ENCODE results near the gene RPP25L. TPM values are rescaled to one million over a fixed set of nuclear protein-coding genes. Genes with fewer than 3 reads are reported as not detected.

RPP25L gene
- total RNA-seq, 1 donor from 2014 or later, result 43.4 TPM

- intact Hi-C loops (cut with DNase I), result no loop called here
- no peak for ATAC-seq (ENCODE audit: poor library complexity)
- no peak for DNase-seq
Measured at GRCh38 chr9:34562135-34562745, 49.7 kb downstream of the RPP25L start.

GRCh38 chr9:34560599-34561214 lies 51.2 kb downstream of the RPP25L start:
- intact Hi-C loops (cut with DNase I), result no loop called here
- ATAC-seq (ENCODE audit: poor library complexity) (peak; percentile 19), DNase-seq (no peak)

Other genes with a start within 250 kb of the RPP25L start
- 8.1 TPM for gene MYORG, start 235.2 kb downstream of the RPP25L start, total RNA-seq
- gene FAM219A, start 153.5 kb downstream of the RPP25L start, total RNA-seq, result 20.6 TPM
- gene DNAI1, start 153.3 kb downstream of the RPP25L start, total RNA-seq, result not detected
- 0.48 TPM for gene ENHO, start 89.1 kb downstream of the RPP25L start, total RNA-seq
- 7.8 TPM for gene CNTFR, start 22.4 kb downstream of the RPP25L start, total RNA-seq
- 129 TPM for gene DCTN3, start 8.4 kb upstream of the RPP25L start, total RNA-seq
- not detected for gene ARID3C, start 17.0 kb upstream of the RPP25L start, total RNA-seq
- 22.2 TPM for gene SIGMAR1, start 25.7 kb upstream of the RPP25L start, total RNA-seq
- 53.8 TPM for gene GALT, start 34.6 kb upstream of the RPP25L start, total RNA-seq
- gene IL11RA, start 40.1 kb upstream of the RPP25L start, total RNA-seq, result 48.8 TPM
- gene CCL27, start 50.6 kb upstream of the RPP25L start, total RNA-seq, result not detected
- gene CCL19, start 79.2 kb upstream of the RPP25L start, total RNA-seq, result 0.70 TPM
- gene CCL21, start 98.0 kb upstream of the RPP25L start, total RNA-seq, result 4.9 TPM